ENCODE data around the gene DENND4A. TPM values are rescaled to one million over a fixed set of nuclear protein-coding genes. Genes with fewer than 3 reads are reported as not detected.
"Not testable (repeated sequence)": the region's sequence is repeated elsewhere in the genome, so short reads cannot be mapped to it uniquely, and the experiment has no call there.

The DENND4A gene
- total and polyA plus RNA-seq, 2 of the 4 experiments (the other 2 are of a cell fraction), result 4.1 to 17.7 TPM

GRCh38 chr15:65733599-65733998, 58.5 kb downstream of the DENND4A start:
- H4K8ac ChIP-seq (ENCODE audit: low read depth in 2 of 2, low read length in 2 of 2); DNase-seq; H3K56ac ChIP-seq (ENCODE audit: extremely low read depth, insufficient read depth, low read length); H3K4me1 ChIP-seq (ENCODE audit: control insufficient read depth, insufficient read depth, low read length); H3K4me3 ChIP-seq (ENCODE audit: insufficient read depth, low read depth, low read length); H2BK120ac ChIP-seq (ENCODE audit: low read depth, low read length); CTCF ChIA-PET; H2AK5ac ChIP-seq (ENCODE audit: low read depth, low read length); H3K27ac ChIP-seq (ENCODE audit: insufficient read depth, low read length); ATAC-seq (ENCODE audit: low read depth); H3K79me1 ChIP-seq (ENCODE audit: low read depth in 1 of 2, low read length in 2 of 2); H3K27me3 ChIP-seq (ENCODE audit: control insufficient read depth, insufficient read depth, low read length); H3K9me3 ChIP-seq (ENCODE audit: control insufficient read depth, insufficient read depth, low read length); H3K9me1 ChIP-seq (ENCODE audit: insufficient read depth, low read length); H3K23ac ChIP-seq (ENCODE audit: low read depth, low read length); H2AK9ac ChIP-seq (replicated peaks; ENCODE audit: low read depth, low read length, poor library complexity); POLR2A ChIA-PET (ENCODE audit: unreplicated experiment); in situ Hi-C loops (cut with MboI; ENCODE audit: low sequenced_read_pairs); H4K91ac ChIP-seq (ENCODE audit: insufficient read depth, low read depth, low read length); H3K36me3 ChIP-seq (ENCODE audit: control insufficient read depth, insufficient read depth, low read length); dilution Hi-C loops (cut with HindIII; ENCODE audit: low sequenced_read_pairs, unreplicated experiment); H4K20me1 ChIP-seq (ENCODE audit: insufficient read depth, low read length); H4K5ac ChIP-seq (ENCODE audit: low read depth, low read length); H3K9ac ChIP-seq (ENCODE audit: low read depth, low read length); H2BK5ac ChIP-seq (ENCODE audit: low read depth, low read length, poor library complexity, severe bottlenecking); H3K18ac ChIP-seq (ENCODE audit: low read depth, low read length); H3K14ac ChIP-seq (replicated peaks; ENCODE audit: low read depth, low read length); BruUV-seq (replicated peaks); H2AFZ ChIP-seq (replicated peaks; ENCODE audit: low read length, poor library complexity); H2BK20ac ChIP-seq (ENCODE audit: low read depth, low read length); H3K4me2 ChIP-seq (ENCODE audit: low read depth, low read length); H3K4ac ChIP-seq (ENCODE audit: low read depth, low read length); H2BK15ac ChIP-seq (ENCODE audit: low read depth, low read length): not testable (repeated sequence)
- no CpG with 5 or more reads among the region's 4 CpGs for whole genome bisulfite sequencing, 2 experiments (ENCODE audit: extremely low coverage in 2 of 2, insufficient read length in 1 of 2)
- intact Hi-C loops (cut with micrococcal nuclease), result loop anchor here (5.0 kb wide), 1 partner anchor 139 kb away; no protein-coding TSS in a partner anchor
